Loucy (cell line): Measurements from ENCODE around the gene POLH.

Experiments
- H2AFZ ChIP-seq: fragments of 200-600 bp; sonication (generic); 2 replicates; pipeline ENCODE4 v1.6.0; 2016; ENCODE audit warnings: antibody characterized with exemption, mild to moderate bottlenecking, low read length, moderate library complexity
- H3F3A ChIP-seq: fragments of 200-600 bp; 2 replicates; pipeline ENCODE4 v1.6.0; 2016; ENCODE audit warnings: antibody characterized with exemption, low read depth, mild to moderate bottlenecking
- H3K27me3 ChIP-seq: fragments of 200-600 bp; sonication (generic); 2 replicates; pipeline ENCODE4 v1.6.1; 2014; ENCODE audit warnings: low read length, mild to moderate bottlenecking; ENCODE audit not compliant: insufficient read depth, poor library complexity, severe bottlenecking
- H3K36me3 ChIP-seq: fragments of 200-600 bp; sonication (generic); 2 replicates; pipeline ENCODE4 v1.6.1; 2016; ENCODE audit warnings: low read length; ENCODE audit not compliant: insufficient read depth
- H3K4me1 ChIP-seq: fragments of 200-600 bp; sonication (generic); 2 replicates; pipeline ENCODE4 v1.5.1; 2014; ENCODE audit warnings: low read length, mild to moderate bottlenecking; ENCODE audit not compliant: insufficient read depth, poor library complexity, severe bottlenecking
- H3K4me2 ChIP-seq: fragments of 200-600 bp; sonication (generic); 2 replicates; pipeline ENCODE4 v1.6.0; 2014; ENCODE audit warnings: antibody characterized with exemption, low read length, low read depth, mild to moderate bottlenecking; ENCODE audit not compliant: poor library complexity, severe bottlenecking
- H3K4me3 ChIP-seq: fragments of 200-600 bp; sonication (generic); 2 replicates; pipeline ENCODE4 v1.5.1; 2014; ENCODE audit warnings: low read length, mild to moderate bottlenecking, mixed read lengths; ENCODE audit not compliant: poor library complexity, severe bottlenecking
- H3K79me2 ChIP-seq: fragments of 200-600 bp; sonication (generic); 2 replicates; pipeline ENCODE4 v1.6.1; 2014; ENCODE audit warnings: low read length; ENCODE audit not compliant: insufficient read depth
- H3K9ac ChIP-seq: fragments of 200-600 bp; sonication (generic); 2 replicates; pipeline ENCODE4 v1.6.0; 2014; ENCODE audit warnings: mild to moderate bottlenecking, low read depth, low read length, moderate library complexity; ENCODE audit not compliant: poor library complexity, severe bottlenecking
- H3K9me2 ChIP-seq: fragments of 200-600 bp; sonication (generic); replicated peaks from 2 replicates; pipeline ENCODE4 v1.6.1; 2016; ENCODE audit warnings: low read depth, low read length, mixed read lengths
- H3K9me3 ChIP-seq: fragments of 200-600 bp; sonication (generic); 2 replicates; pipeline ENCODE4 v1.6.1; 2014; ENCODE audit warnings: mild to moderate bottlenecking, antibody characterized with exemption, low read length, low read depth; ENCODE audit not compliant: insufficient read depth
- H4K20me1 ChIP-seq: fragments of 200-600 bp; sonication (generic); 2 replicates; pipeline ENCODE4 v1.6.0; 2014; ENCODE audit warnings: antibody characterized with exemption, low read length, mild to moderate bottlenecking; ENCODE audit not compliant: insufficient read depth, poor library complexity, severe bottlenecking
- CTCF ChIP-seq: fragments of 200-600 bp; sonication (generic); conservative IDR thresholded peaks from 2 replicates; pipeline ENCODE4 v1.5.1; 2014; ENCODE audit warnings: mild to moderate bottlenecking, antibody characterized with exemption, low read length
- EZH2phosphoT487 ChIP-seq: fragments of 200-600 bp; IDR thresholded peaks from 2 replicates; pipeline ENCODE4 v1.6.1; 2018; ENCODE audit warnings: antibody characterized with exemption, mild to moderate bottlenecking, moderate library complexity, borderline replicate concordance

POLH gene

GRCh38 chr6:43621836-43622180 is 45.8 kb downstream of the POLH start:
- Histone ChIP-seq H3K4me3 (no peak overlapping the region), H3K9me2 (no peaks in the 10 kb centered on the region), H3K4me1 (peaks cover 3% of the 10 kb centered on the region), H3K36me3 (peaks cover 53% of the 10 kb centered on the region; the same call in 1 of the 2 replicates), H3F3A (no peaks in the 10 kb centered on the region), H3K4me2 (no peak overlapping the region), H3K27me3 (no peaks in the 10 kb centered on the region), H3K9ac (no peak overlapping the region), H3K9me3 (no peaks in the 10 kb centered on the region), H4K20me1 (no peaks in the 10 kb centered on the region), H2AFZ (no peak overlapping the region), H3K79me2 (peaks cover 17% of the 10 kb centered on the region; the same call in 1 of the 2 replicates)
- TF ChIP-seq CTCF (no peak), EZH2phosphoT487 (no peak)

GRCh38 chr6:43622541-43622940 is 46.6 kb downstream of the POLH start:
- no peaks in the 10 kb centered on the region for H3K27me3 ChIP-seq
- H3K9me3 ChIP-seq = no peaks in the 10 kb centered on the region
- peaks cover 7% of the 10 kb centered on the region for H4K20me1 ChIP-seq
- H3K36me3 ChIP-seq = peaks cover 53% of the 10 kb centered on the region; the same call in 1 of the 2 replicates
- H2AFZ ChIP-seq = no peak overlapping the region
- H3K4me2 ChIP-seq = no peak overlapping the region
- peaks cover 10% of the 10 kb centered on the region for H3K4me1 ChIP-seq
- H3K9ac ChIP-seq = no peak overlapping the region
- no peak overlapping the region for H3K4me3 ChIP-seq
- peaks cover 24% of the 10 kb centered on the region for H3K79me2 ChIP-seq
- TF ChIP-seq CTCF (no peak), EZH2phosphoT487 (no peak)
- no peaks in the 10 kb centered on the region for H3K9me2 ChIP-seq
- no peaks in the 10 kb centered on the region for H3F3A ChIP-seq

- H3K9me2 ChIP-seq = no peaks in the 10 kb centered on the region
- peaks cover 36% of the 10 kb centered on the region for H3K79me2 ChIP-seq
- no peak overlapping the region for H3K4me2 ChIP-seq
- H4K20me1 ChIP-seq = peaks cover 10% of the 10 kb centered on the region
- no peak overlapping the region for H3K9ac ChIP-seq
- peaks cover 53% of the 10 kb centered on the region; the same call in 1 of the 2 replicates for H3K36me3 ChIP-seq
- H3K9me3 ChIP-seq = no peaks in the 10 kb centered on the region
- TF ChIP-seq EZH2phosphoT487 (no peak), CTCF (no peak)
- peaks cover 14% of the 10 kb centered on the region for H3K4me1 ChIP-seq
- H2AFZ ChIP-seq = no peak overlapping the region
- no peaks in the 10 kb centered on the region for H3F3A ChIP-seq
- H3K4me3 ChIP-seq = no peak overlapping the region
- no peaks in the 10 kb centered on the region for H3K27me3 ChIP-seq
Observed at GRCh38 chr6:43623880-43624785, 48.1 kb downstream of the POLH start.
